HG02973 (cell line): Measurements from ENCODE around the gene PCCA.
"Not testable (repeated sequence)": the region's sequence is repeated elsewhere in the genome, so short reads cannot be mapped to it uniquely, and the experiment has no call there.

ENCODE experiments used
- ATAC-seq: cut with Tn5 transposase; IDR thresholded peaks from one replicate; pipeline ENCODE4 v1.9.1; 2021; ENCODE audit warnings: moderate library complexity; ENCODE audit not compliant: unreplicated experiment

PCCA gene

GRCh38 chr13:100095498-100095897 lies 6.6 kb downstream of the PCCA start:
- no peak for ATAC-seq

DNA sequence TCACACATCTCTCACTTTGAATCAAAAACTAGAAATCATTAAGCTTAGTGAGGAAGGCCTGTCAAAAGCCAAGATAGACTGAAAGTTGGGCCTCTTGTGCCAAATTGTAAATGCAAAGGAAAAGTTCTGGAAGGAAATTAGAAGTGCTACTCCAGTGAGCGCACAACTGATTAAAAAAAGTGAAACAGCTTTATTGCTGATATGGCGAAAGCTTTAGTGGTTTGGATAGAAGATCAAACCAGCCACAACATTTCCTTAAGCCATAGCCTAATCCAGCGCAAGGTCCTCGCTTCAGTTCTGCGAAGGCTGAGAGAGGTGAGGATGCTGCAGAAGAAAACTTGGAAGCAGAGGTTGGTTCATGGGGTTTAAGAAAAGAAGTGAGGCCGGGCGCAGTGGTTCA lies 7.6 kb downstream of the PCCA start:
- no peak for ATAC-seq

- ATAC-seq = no peak
Observed at GRCh38 chr13:100097821-100098220, 8.9 kb downstream of the PCCA start.

DNA sequence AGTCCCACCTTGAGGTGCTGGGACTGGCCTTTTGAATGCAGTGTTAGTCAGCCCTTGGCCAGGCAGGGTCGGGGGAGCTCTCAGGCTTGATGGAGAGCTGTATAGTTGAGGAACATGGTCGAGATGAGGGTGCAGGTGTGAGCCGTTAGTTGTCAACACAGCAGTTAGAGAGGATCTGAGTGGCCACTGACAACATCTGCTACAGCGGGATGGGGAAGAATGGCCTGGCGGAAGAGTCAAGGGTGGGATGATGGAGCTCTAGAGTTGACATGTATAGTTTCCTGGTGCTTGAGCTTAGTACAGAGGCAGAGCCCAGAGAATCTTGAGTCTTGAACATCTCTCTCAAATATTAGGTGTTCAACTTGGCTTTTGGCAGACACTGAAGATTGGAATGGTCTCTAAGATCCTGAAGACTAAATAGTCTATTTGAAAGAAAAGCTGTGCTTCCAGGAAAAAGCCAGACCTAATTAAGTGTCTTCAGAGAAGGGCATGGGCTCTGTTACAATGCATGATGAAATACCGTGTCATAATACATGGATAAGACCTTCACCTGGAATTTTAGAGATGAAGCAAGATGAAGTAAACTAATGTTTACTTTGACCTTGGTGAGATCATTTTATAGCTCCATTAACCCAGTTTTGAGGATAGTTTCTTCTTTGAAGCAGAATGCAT lies 9.7 kb downstream of the PCCA start:
- ATAC-seq = no peak

DNA sequence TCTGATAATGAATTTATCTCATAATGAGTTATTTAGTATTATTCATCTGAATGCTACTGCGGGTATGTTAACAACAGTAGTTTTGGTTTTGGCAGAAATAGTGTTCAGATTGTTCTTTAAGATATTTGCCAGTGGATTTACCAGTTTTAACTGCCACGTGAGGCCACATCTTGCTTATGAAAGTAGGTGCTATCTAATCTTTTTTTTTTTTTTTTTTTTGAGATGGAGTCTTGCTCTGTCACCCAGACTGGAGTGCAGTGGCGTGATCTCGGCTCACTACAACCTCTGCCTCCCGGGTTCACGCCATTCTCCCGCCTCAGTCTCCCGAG lies 10.2 kb downstream of the PCCA start:
- ATAC-seq = not testable (repeated sequence)

DNA sequence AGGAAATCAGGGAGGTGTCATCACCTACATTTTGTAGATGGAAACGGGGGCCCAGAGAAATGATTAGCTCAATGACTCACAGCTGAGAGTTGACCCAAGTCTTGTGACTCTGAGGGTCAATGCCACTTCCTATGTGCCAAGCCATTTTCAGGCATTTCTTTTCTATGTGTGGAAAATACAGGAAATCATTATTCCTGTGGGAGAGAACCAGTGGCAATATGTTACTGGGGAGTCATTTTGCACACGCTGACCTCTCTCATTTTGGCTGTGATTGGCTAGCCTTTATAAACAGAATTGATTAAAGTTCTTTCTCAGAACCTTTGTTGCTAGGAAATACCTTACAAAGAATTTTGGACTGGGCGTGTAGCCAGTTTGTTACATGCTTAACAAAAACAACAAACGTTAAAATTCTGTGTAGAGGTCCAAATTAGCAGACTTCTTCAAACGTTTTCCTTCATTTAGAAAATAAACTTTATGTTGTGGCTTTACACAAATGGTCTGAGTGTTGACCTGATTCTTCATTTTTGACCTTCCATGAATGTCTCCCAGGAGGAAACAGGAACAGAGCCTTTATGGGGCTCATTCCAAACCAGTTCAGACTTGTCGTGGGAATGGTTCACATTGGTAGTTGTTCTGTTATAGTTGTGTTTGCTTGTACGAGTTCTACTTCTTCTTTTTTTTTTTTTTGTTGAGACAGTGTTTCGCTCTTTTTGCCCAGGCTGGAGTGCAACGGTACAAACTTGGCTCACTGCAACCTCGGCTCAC lies 11.4 kb downstream of the PCCA start:
- ATAC-seq = no peak

GRCh38 chr13:100102042-100102441 lies 13.1 kb downstream of the PCCA start:
- ATAC-seq = no peak

DNA sequence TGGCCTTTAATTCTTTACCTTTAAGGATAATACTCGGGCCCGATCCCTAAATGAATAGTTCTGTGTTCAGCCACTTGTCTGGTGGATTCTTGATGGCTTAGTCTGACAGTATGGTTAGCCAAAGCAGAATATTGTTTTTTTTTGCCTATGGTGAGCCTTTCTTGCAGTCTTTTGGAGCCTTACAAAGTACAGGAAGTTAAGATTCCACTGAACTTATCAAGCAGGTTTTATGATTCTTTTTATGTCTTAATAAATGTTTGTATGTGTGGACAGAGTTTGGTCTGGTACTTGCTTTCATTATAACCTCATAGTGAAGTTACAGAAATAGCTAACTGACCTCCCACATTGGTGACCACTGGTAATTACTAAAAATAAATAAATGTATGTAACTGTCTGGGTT lies 17.1 kb downstream of the PCCA start:
- ATAC-seq = no peak

DNA sequence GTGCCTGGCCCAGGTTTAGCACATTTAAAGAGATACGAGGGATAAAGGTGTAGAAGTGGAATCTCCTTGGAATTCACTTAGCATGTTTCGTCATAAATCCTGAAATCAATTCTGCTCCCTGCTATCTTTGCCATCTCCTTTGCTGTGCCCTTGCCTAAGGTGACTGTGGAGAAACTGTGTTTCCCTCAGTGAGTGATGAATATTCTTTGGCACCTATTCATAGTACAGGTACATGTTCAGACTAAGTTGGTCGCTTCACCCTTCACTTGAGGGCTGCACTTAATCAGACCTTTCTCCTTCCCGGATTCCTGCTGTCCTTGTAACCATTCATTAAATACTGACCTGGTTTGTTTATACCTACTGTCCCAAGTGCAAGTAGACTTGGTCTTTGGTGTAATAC lies 17.8 kb downstream of the PCCA start:
- ATAC-seq = no peak

GRCh38 chr13:100108913-100109507 lies 20.1 kb downstream of the PCCA start:
- peak; percentile 54 for ATAC-seq

DNA sequence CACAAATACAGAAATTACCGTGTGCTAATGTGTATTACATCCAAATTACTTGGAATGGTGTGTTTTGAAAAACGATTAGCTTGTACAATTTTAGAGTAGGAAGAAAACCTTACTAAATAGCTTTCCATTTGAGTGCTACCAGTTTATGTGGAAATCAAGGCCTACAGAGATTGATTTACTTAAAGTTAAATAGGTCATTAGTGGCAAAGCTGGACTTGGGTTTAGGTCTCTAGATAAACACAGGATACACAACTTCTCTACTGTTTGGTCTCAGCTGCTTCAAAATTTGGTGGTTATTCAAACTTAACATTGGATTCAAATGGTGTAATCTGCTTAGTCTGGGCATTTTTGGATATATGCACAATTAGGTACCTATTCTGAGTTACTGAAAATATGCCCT lies 21.4 kb downstream of the PCCA start:
- ATAC-seq = no peak

- ATAC-seq = no peak
Observed at GRCh38 chr13:100112186-100112838, 23.4 kb downstream of the PCCA start.

- ATAC-seq = peak; percentile 58
Observed at GRCh38 chr13:100115693-100116254, 26.9 kb downstream of the PCCA start.

DNA sequence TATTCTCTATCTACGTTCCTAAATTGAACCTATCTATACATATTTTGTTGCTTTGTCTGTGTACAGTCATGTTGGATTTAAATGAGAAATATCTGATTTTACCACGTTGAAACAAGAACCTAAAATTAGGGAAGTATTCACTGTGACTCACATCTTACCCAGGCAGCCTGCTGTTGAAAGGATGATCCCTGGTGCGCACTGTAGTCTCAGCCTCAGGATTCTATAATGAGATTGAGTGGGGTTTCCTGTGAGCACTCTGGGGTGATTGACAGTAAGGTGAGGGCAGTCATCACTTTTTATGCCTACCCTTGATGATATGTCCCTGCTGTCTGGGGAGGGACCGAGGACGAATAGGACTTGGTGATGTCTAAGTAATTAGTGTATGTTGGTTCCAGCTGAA lies 35.4 kb downstream of the PCCA start:
- no peak for ATAC-seq

- no peak for ATAC-seq
Observed at GRCh38 chr13:100125946-100126345, 37.1 kb downstream of the PCCA start.

- ATAC-seq = no peak
Observed at GRCh38 chr13:100128373-100128772, 39.5 kb downstream of the PCCA start.

DNA sequence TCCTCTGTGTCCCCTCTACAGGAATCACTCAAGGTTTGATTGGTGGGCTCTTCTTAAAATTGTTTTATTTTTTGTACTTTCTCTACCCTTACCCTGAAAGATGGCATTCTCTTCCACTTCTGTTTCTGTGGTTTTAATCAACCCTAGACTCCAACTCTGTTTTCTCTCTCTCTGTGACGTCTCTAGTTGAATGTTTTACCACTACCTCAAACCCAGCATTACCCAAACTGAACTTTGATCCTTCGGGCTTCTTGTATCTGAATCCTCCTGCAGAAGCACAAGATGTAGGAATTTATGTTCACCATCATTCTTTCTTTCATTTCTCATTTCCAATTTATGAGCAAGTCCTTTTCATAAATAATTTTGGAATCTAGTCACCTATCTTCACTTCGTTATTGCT lies 39.9 kb downstream of the PCCA start:
- no peak for ATAC-seq

DNA sequence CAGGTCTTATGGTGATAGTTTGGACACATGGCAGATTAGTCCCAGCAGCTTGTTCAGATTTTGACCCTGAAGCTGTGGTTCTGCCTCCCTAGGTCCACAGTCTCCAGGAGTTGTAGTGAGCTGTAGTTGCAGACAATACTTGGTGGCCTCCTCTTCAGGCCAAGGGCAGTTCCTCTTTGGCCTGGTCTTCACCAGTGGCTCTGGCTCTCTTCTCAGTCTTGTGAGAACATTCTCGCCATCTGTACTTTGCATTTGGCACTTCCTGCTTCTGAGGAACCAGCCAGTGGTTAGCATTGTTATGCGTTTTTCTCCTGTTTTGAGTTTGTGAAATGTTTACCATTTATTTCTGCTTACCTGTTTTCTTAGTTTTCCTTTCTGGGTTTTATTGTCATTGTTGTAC lies 40.7 kb downstream of the PCCA start:
- ATAC-seq = peak; percentile 66

DNA sequence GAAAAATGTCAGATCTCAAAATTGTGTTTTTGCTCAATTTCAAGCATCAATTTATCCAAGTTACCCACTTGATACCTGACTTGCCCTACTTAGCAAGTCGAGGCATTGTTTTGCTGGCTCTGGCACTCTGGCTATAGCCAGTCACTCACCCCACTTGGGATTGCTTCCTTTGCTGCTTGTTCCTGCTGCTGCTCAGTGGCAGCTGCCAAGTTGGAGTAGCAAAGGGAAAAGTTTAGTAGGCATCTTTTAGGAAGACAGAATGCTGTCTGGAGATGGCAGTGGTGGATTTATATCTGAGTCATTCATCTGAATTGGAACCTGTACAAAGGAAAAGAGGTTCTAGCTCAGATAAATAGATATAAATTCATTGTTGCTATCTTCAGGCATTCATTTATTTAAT lies 41.2 kb downstream of the PCCA start:
- no peak for ATAC-seq

DNA sequence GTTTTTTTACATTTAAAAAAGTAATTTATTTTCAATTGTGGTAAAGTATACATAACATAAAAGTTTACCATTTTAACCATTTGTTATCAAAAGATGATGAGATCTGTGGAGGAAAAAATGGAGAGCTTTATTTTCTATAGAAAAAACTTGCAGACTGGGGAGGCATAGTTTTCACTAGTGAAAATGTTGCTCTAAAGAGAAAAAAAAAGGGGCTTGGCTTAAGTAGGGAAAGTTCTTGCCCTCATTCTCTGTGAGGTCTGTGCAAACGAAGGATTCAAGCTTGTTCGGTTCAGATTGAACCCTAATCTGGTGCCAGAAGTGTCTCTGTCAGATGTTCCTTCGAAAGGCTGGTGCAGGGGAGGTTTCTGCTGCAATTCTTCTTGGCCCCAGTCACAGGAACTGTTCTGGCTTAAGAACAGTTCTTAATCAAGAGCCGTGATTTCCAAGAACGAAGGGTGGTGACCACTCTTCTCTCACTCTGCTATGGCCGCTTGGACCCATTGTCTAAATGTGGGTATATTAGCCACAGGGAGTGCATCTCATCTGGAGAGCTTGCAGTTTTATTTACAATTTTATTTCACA lies 42.1 kb downstream of the PCCA start:
- no peak for ATAC-seq

DNA sequence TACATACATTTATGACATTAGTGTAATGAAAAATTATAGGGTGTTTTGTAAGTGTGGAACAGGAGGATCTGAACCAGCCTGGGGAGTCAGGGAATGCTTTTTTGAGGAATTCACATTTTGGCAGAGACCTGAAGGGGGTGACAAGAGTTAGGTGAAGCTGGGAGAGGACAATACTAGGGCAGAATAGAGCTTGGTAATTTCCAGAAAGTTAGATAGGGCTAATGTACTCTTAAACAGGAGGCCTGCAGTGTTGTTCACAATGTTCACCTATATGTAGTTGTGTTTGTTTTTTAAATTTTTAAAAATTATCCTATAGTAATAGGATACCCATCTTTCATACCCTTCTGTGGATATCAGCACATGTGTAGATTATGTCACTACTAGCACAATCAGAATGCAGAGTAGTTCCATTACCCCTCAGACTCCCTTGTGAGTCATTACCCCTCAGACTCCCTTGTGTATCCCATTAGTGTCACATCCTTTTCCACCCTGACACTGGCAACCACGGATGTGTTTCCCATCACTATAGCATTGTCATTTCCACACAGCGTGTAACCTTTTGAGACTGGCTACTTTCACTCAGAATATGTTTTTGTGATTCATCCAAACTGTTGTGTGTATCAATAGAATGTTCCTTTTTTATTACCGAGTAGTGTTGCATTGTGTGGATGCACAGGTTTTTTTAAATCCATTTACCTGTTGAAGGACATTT lies 43.1 kb downstream of the PCCA start:
- no peak for ATAC-seq
